Measurements from ENCODE around the gene GMCL2.
"Not testable (repeated sequence)": the region's sequence is repeated elsewhere in the genome, so short reads cannot be mapped to it uniquely, and the experiment has no call there.

The GMCL2 gene

GRCh38 chr5:178205749-178206047 is 18.5 kb upstream of the GMCL2 start:
- no peak for DNase-seq (ENCODE audit: low read depth)

- peak; percentile 54 for DNase-seq (ENCODE audit: low read depth)
Measured at GRCh38 chr5:178204935-178205748, 18.0 kb upstream of the GMCL2 start.

GRCh38 chr5:178204182-178204934 is 17.2 kb upstream of the GMCL2 start, which contains the start of gene HNRNPAB:
TSS of gene HNRNPAB (plus strand) at chr5:178204533. CDS start at chr5:178204838, 305 bp downstream.
- peak; percentile 93 for DNase-seq (ENCODE audit: low read depth)

GRCh38 chr5:178203670-178204181 is 16.6 kb upstream of the GMCL2 start:
- DNase-seq (ENCODE audit: low read depth) = no peak

- no peak for DNase-seq (ENCODE audit: low read depth)
Measured at GRCh38 chr5:178202541-178202940, 15.4 kb upstream of the GMCL2 start.

GRCh38 chr5:178201927-178202235 is 14.7 kb upstream of the GMCL2 start:
- DNase-seq (ENCODE audit: low read depth) = no peak

- no peak for DNase-seq (ENCODE audit: low read depth)
Measured at GRCh38 chr5:178201221-178201926, 14.2 kb upstream of the GMCL2 start.

- no peak for DNase-seq (ENCODE audit: low read depth)
Measured at GRCh38 chr5:178199581-178200434, 12.6 kb upstream of the GMCL2 start.

GRCh38 chr5:178198706-178199105 is 11.5 kb upstream of the GMCL2 start:
- DNase-seq (ENCODE audit: low read depth) = no peak

GRCh38 chr5:178198151-178198550 is 11.0 kb upstream of the GMCL2 start:
- DNase-seq (ENCODE audit: low read depth) = not testable (repeated sequence)

GRCh38 chr5:178196986-178197385 is 9.8 kb upstream of the GMCL2 start:
- no peak for DNase-seq (ENCODE audit: low read depth)

- no peak for DNase-seq (ENCODE audit: low read depth)
Measured at GRCh38 chr5:178196281-178196812, 9.2 kb upstream of the GMCL2 start.

GRCh38 chr5:178194026-178194425 is 6.9 kb upstream of the GMCL2 start:
- DNase-seq (ENCODE audit: low read depth) = no peak

GRCh38 chr5:178193251-178193809 is 6.2 kb upstream of the GMCL2 start:
- DNase-seq (ENCODE audit: low read depth) = no peak

GRCh38 chr5:178192787-178193186 is 5.6 kb upstream of the GMCL2 start:
- DNase-seq (ENCODE audit: low read depth) = no peak

GRCh38 chr5:178192244-178192643 is 5.1 kb upstream of the GMCL2 start:
- DNase-seq (ENCODE audit: low read depth) = no peak

GRCh38 chr5:178191661-178192060 is 4.5 kb upstream of the GMCL2 start:
- DNase-seq (ENCODE audit: low read depth) = no peak

GRCh38 chr5:178189433-178189832 is 2.3 kb upstream of the GMCL2 start:
- no peak for DNase-seq (ENCODE audit: low read depth)

GRCh38 chr5:178186427-178186826 is 744 bp downstream of the GMCL2 start:
- DNase-seq (ENCODE audit: low read depth) = no peak

GRCh38 chr5:178182158-178182876 is 4.9 kb downstream of the GMCL2 start:
- DNase-seq (ENCODE audit: low read depth) = no peak
